NT2/D1 (cell line): ENCODE measurements around the gene ADTRP.

Experiments used
- DNase-seq: peaks from one replicate; pipeline ENCODE4 v3.0.0-alpha.2; 2011; ENCODE audit warnings: low read depth, low spot score
- H3K27me3 ChIP-seq: 2 replicates; pipeline ENCODE4 v1.6.0; 2011; ENCODE audit warnings: mild to moderate bottlenecking; ENCODE audit not compliant: insufficient read length, insufficient read depth
- H3K36me3 ChIP-seq: 2 replicates; pipeline ENCODE4 v1.6.1; 2011; ENCODE audit warnings: mild to moderate bottlenecking, low read length, mixed read lengths; ENCODE audit not compliant: insufficient read depth, insufficient read length
- H3K4me1 ChIP-seq: 2 replicates; pipeline ENCODE4 v1.5.1; 2011; ENCODE audit not compliant: insufficient read depth, insufficient read length
- H3K4me3 ChIP-seq: 2 replicates; pipeline ENCODE4 v1.5.1; 2011; ENCODE audit warnings: low read depth; ENCODE audit not compliant: insufficient read length
- H3K9ac ChIP-seq: 2 replicates; pipeline ENCODE4 v1.6.0; 2011; ENCODE audit warnings: low read depth; ENCODE audit not compliant: insufficient read length
- H3K9me3 ChIP-seq: 2 replicates; pipeline ENCODE4 v1.5.1; 2011; ENCODE audit warnings: mild to moderate bottlenecking, low read length; ENCODE audit not compliant: insufficient read depth
- SUZ12 ChIP-seq: IDR thresholded peaks from 2 replicates; pipeline ENCODE4 v1.6.1; 2011; ENCODE audit not compliant: insufficient read length, insufficient read depth; ENCODE audit errors: extremely low read depth
- YY1 ChIP-seq: IDR thresholded peaks from 2 replicates; pipeline ENCODE4 v1.6.1; 2011; ENCODE audit not compliant: insufficient read length, insufficient read depth
- ZNF274 ChIP-seq: IDR thresholded peaks from 2 replicates; pipeline ENCODE4 v1.6.1; 2011; ENCODE audit warnings: mild to moderate bottlenecking, low read depth, low read length

The ADTRP gene

GRCh38 chr6:11753798-11754197, 24.8 kb downstream of the ADTRP start:
- no peak overlapping the region for H3K9ac ChIP-seq
- H3K36me3 ChIP-seq, result no peaks in the 10 kb centered on the region
- no peaks in the 10 kb centered on the region for H3K27me3 ChIP-seq
- H3K4me3 ChIP-seq, result no peak overlapping the region
- TF ChIP-seq ZNF274 (no peak), SUZ12 (no peak), YY1 (no peak)
- no peak for DNase-seq
- no peaks in the 10 kb centered on the region for H3K4me1 ChIP-seq
- 0 out of 2 replicates have a peak, but pooled peaks cover 4% of the 10 kb centered on the region for H3K9me3 ChIP-seq

- no peak for DNase-seq
- H3K36me3 ChIP-seq, result no peaks in the 10 kb centered on the region
- TF ChIP-seq SUZ12 (no peak), YY1 (no peak), ZNF274 (no peak)
- no peak overlapping the region for H3K4me3 ChIP-seq
- no peaks in the 10 kb centered on the region for H3K27me3 ChIP-seq
- no peak overlapping the region for H3K9ac ChIP-seq
- no peaks in the 10 kb centered on the region for H3K9me3 ChIP-seq
- H3K4me1 ChIP-seq, result no peaks in the 10 kb centered on the region
These were observed 26.2 kb downstream of the ADTRP start for GRCh38 chr6:11752360-11752759.

GRCh38 chr6:11750682-11751081, 27.9 kb downstream of the ADTRP start:
- H3K36me3 ChIP-seq, result no peaks in the 10 kb centered on the region
- TF ChIP-seq SUZ12 (no peak), YY1 (no peak), ZNF274 (no peak)
- no peaks in the 10 kb centered on the region for H3K9me3 ChIP-seq
- H3K27me3 ChIP-seq, result no peaks in the 10 kb centered on the region
- H3K9ac ChIP-seq, result no peak overlapping the region
- no peaks in the 10 kb centered on the region for H3K4me1 ChIP-seq
- no peak for DNase-seq
- H3K4me3 ChIP-seq, result no peak overlapping the region

GRCh38 chr6:11748591-11749210, 29.9 kb downstream of the ADTRP start:
- Histone ChIP-seq H3K27me3 (no peaks in the 10 kb centered on the region), H3K9me3 (no peaks in the 10 kb centered on the region), H3K4me3 (no peak overlapping the region), H3K4me1 (no peaks in the 10 kb centered on the region), H3K9ac (no peak overlapping the region), H3K36me3 (no peaks in the 10 kb centered on the region)
- no peak for TF ChIP-seq SUZ12
- no peak for TF ChIP-seq YY1
- TF ChIP-seq ZNF274, result no peak
- DNase-seq, result no peak

GRCh38 chr6:11747021-11747420, 31.6 kb downstream of the ADTRP start:
- no peak for DNase-seq
- no peak overlapping the region for H3K9ac ChIP-seq
- TF ChIP-seq YY1 (no peak), SUZ12 (no peak), ZNF274 (no peak)
- no peak overlapping the region for H3K4me3 ChIP-seq
- no peaks in the 10 kb centered on the region for H3K4me1 ChIP-seq
- H3K36me3 ChIP-seq, result no peaks in the 10 kb centered on the region
- no peaks in the 10 kb centered on the region for H3K9me3 ChIP-seq
- H3K27me3 ChIP-seq, result no peaks in the 10 kb centered on the region

GRCh38 chr6:11744753-11745152, 33.9 kb downstream of the ADTRP start:
- H3K9me3 ChIP-seq, result no peaks in the 10 kb centered on the region
- no peak for DNase-seq
- H3K36me3 ChIP-seq, result no peaks in the 10 kb centered on the region
- H3K4me1 ChIP-seq, result no peaks in the 10 kb centered on the region
- H3K27me3 ChIP-seq, result no peaks in the 10 kb centered on the region
- no peak overlapping the region for H3K9ac ChIP-seq
- H3K4me3 ChIP-seq, result no peak overlapping the region
- TF ChIP-seq SUZ12, result no peak
- TF ChIP-seq ZNF274, result no peak
- no peak for TF ChIP-seq YY1

- TF ChIP-seq SUZ12 (no peak), YY1 (no peak), ZNF274 (no peak)
- Histone ChIP-seq H3K9me3 (no peaks in the 10 kb centered on the region), H3K4me3 (no peak overlapping the region), H3K36me3 (no peaks in the 10 kb centered on the region), H3K27me3 (no peaks in the 10 kb centered on the region), H3K4me1 (no peaks in the 10 kb centered on the region), H3K9ac (no peak overlapping the region)
- no peak for DNase-seq
These were observed 34.5 kb downstream of the ADTRP start for GRCh38 chr6:11744101-11744500.
